T-helper 17 cell (primary cell): ENCODE data around the gene GAREM1. TPM values are rescaled to one million over a fixed set of nuclear protein-coding genes. Genes with fewer than 3 reads are reported as not detected.
"Not testable (repeated sequence)": the region's sequence is repeated elsewhere in the genome, so short reads cannot be mapped to it uniquely, and the experiment has no call there.

Experiments used
- ATAC-seq: fragments of 150-1000 bp; cut with Tn5 transposase; 2 replicates; pipeline ENCODE4 v1.10.0; 2021; ENCODE audit warnings: mild to moderate bottlenecking, moderate library complexity
- DNase-seq, 3 donors: peaks; one replicate each; pipeline versions ENCODE4 v3.0.0 to v3.0.0-alpha.2; 2020 to 2021
- H3K9me3 ChIP-seq: one replicate; pipeline ENCODE4 v1.7.0; 2013; ENCODE audit warnings: low read length, mild to moderate bottlenecking; ENCODE audit not compliant: control insufficient read depth, poor library complexity, severe bottlenecking
- H3K27ac Mint-ChIP-seq: one replicate; pipeline ENCODE4 v1.8.0; 2022; ENCODE audit warnings: mild to moderate bottlenecking, moderate library complexity, mixed read lengths
- H3K27me3 Mint-ChIP-seq: one replicate; pipeline ENCODE4 v1.8.0; 2022; ENCODE audit warnings: mixed read lengths
- H3K36me3 Mint-ChIP-seq: one replicate; pipeline ENCODE4 v1.8.0; 2022; ENCODE audit warnings: low read depth, mixed read lengths
- H3K4me1 Mint-ChIP-seq: one replicate; pipeline ENCODE4 v1.8.0; 2022; ENCODE audit warnings: mild to moderate bottlenecking, mixed read lengths
- H3K4me3 Mint-ChIP-seq: one replicate; pipeline ENCODE4 v1.8.0; 2022; ENCODE audit warnings: mild to moderate bottlenecking, moderate library complexity, mixed read lengths
- total RNA-seq, 4 donors: library from RNA in 2 of 4; stranded (reverse) in 2 of 4; gene quantifications; one replicate each; pipeline ENCODE4 v1.2.3 and lab custom pipeline; 2022 to 2026

The GAREM1 gene
- under 1 TPM; 0.10 to 0.13 TPM for total RNA-seq
- total RNA-seq (lab: John Stamatoyannopoulos, UW) = 0.08 to 0.23 reads per million in 2 donors

GRCh38 chr18:32470714-32471633, at the start of gene GAREM1:
GAREM1 (minus strand) TSS chr18:32470882; CDS start chr18:32470428, 454 bp downstream.
- Mint-ChIP-seq H3K27me3 (peaks cover 40% of the 10 kb centered on the region), H3K36me3 (peaks cover 2% of the 10 kb centered on the region), H3K4me3 (peak within 1 kb of the TSS; percentile 91), H3K4me1 (peaks cover 24% of the 10 kb centered on the region), H3K27ac (peak within 1 kb of the TSS; percentile 21)
- ATAC-seq = peak; percentile 93
- no peaks in the 10 kb centered on the region for H3K9me3 ChIP-seq
- peak; percentile 44 to 65 (median 63) for DNase-seq

GRCh38 chr18:32511147-32511546, 40.5 kb upstream of the GAREM1 start:
- DNase-seq (no peak), ATAC-seq (no peak)
- Mint-ChIP-seq H3K4me3 (no peak overlapping the region), H3K4me1 (no peaks in the 10 kb centered on the region), H3K27me3 (peaks cover 12% of the 10 kb centered on the region), H3K36me3 (no peaks in the 10 kb centered on the region), H3K27ac (no peak overlapping the region)
- no peaks in the 10 kb centered on the region for H3K9me3 ChIP-seq

- H3K36me3 Mint-ChIP-seq = no peaks in the 10 kb centered on the region
- H3K4me3 Mint-ChIP-seq = no peak overlapping the region
- H3K27ac Mint-ChIP-seq = no peak overlapping the region
- no peaks in the 10 kb centered on the region for H3K4me1 Mint-ChIP-seq
- DNase-seq (no peak), ATAC-seq (no peak)
- H3K27me3 Mint-ChIP-seq = peaks cover 5% of the 10 kb centered on the region
- no peaks in the 10 kb centered on the region for H3K9me3 ChIP-seq
Observed at GRCh38 chr18:32509111-32509510, 38.4 kb upstream of the GAREM1 start.

- Mint-ChIP-seq H3K4me1 (no peaks in the 10 kb centered on the region), H3K27ac (no peak overlapping the region)
- ATAC-seq = no peak
Observed at GRCh38 chr18:32507093-32507492, 36.4 kb upstream of the GAREM1 start.

GRCh38 chr18:32502014-32502413, 31.3 kb upstream of the GAREM1 start:
- no peak for ATAC-seq
- peaks cover 37% of the 10 kb centered on the region for H3K27me3 Mint-ChIP-seq
- DNase-seq = no peak
- H3K4me3 Mint-ChIP-seq = no peak overlapping the region
- no peaks in the 10 kb centered on the region for H3K9me3 ChIP-seq
- no peak overlapping the region for H3K27ac Mint-ChIP-seq
- no peaks in the 10 kb centered on the region for H3K36me3 Mint-ChIP-seq
- H3K4me1 Mint-ChIP-seq = no peaks in the 10 kb centered on the region

More at GRCh38 chr18:32507093-32507492, 36.4 kb upstream of the GAREM1 start:
- no peaks in the 10 kb centered on the region for H3K9me3 ChIP-seq
- H3K27me3 Mint-ChIP-seq = peaks cover 8% of the 10 kb centered on the region
- no peak for DNase-seq
- H3K36me3 Mint-ChIP-seq = no peaks in the 10 kb centered on the region
- H3K4me3 Mint-ChIP-seq = no peak overlapping the region

GRCh38 chr18:32501242-32501641, 30.6 kb upstream of the GAREM1 start:
- DNase-seq, H3K36me3 Mint-ChIP-seq, H3K27ac Mint-ChIP-seq: not testable (repeated sequence)

GRCh38 chr18:32483002-32483401, 12.3 kb upstream of the GAREM1 start:
- H3K9me3 ChIP-seq = no peaks in the 10 kb centered on the region
- Mint-ChIP-seq H3K4me1 (no peaks in the 10 kb centered on the region), H3K27me3 (peaks cover 29% of the 10 kb centered on the region), H3K27ac (no peak overlapping the region), H3K36me3 (no peaks in the 10 kb centered on the region), H3K4me3 (no peak overlapping the region)
- ATAC-seq (no peak), DNase-seq (no peak)

More at GRCh38 chr18:32501242-32501641, 30.6 kb upstream of the GAREM1 start:
- H3K4me3 Mint-ChIP-seq, H3K9me3 ChIP-seq, ATAC-seq, H3K4me1 Mint-ChIP-seq: not testable (repeated sequence)
- peaks cover 37% of the 10 kb centered on the region for H3K27me3 Mint-ChIP-seq

GRCh38 chr18:32482117-32482516, 11.4 kb upstream of the GAREM1 start:
- Mint-ChIP-seq H3K4me3 (no peak overlapping the region), H3K27me3 (peaks cover 24% of the 10 kb centered on the region), H3K4me1 (no peaks in the 10 kb centered on the region), H3K27ac (no peak overlapping the region), H3K36me3 (no peaks in the 10 kb centered on the region)
- no peaks in the 10 kb centered on the region for H3K9me3 ChIP-seq
- ATAC-seq = no peak
- DNase-seq = no peak

GRCh38 chr18:32480581-32480980, 9.9 kb upstream of the GAREM1 start:
- H3K4me1 Mint-ChIP-seq = no peaks in the 10 kb centered on the region
- no peak for ATAC-seq
- DNase-seq = no peak
- no peak overlapping the region for H3K4me3 Mint-ChIP-seq
- H3K9me3 ChIP-seq = no peaks in the 10 kb centered on the region
- peaks cover 27% of the 10 kb centered on the region for H3K27me3 Mint-ChIP-seq
- no peaks in the 10 kb centered on the region for H3K36me3 Mint-ChIP-seq
- no peak overlapping the region for H3K27ac Mint-ChIP-seq

- no peak for ATAC-seq
- Mint-ChIP-seq H3K27ac (no peak overlapping the region), H3K4me3 (no peak overlapping the region), H3K27me3 (peaks cover 19% of the 10 kb centered on the region), H3K36me3 (no peaks in the 10 kb centered on the region), H3K4me1 (no peaks in the 10 kb centered on the region)
- no peak for DNase-seq
- H3K9me3 ChIP-seq = no peaks in the 10 kb centered on the region
Observed at GRCh38 chr18:32478807-32479206, 8.1 kb upstream of the GAREM1 start.

GRCh38 chr18:32478317-32478716, 7.6 kb upstream of the GAREM1 start:
- DNase-seq (no peak), ATAC-seq (no peak)
- no peaks in the 10 kb centered on the region for H3K9me3 ChIP-seq
- no peak overlapping the region for H3K27ac Mint-ChIP-seq
- H3K4me3 Mint-ChIP-seq = no peak overlapping the region
- no peaks in the 10 kb centered on the region for H3K36me3 Mint-ChIP-seq
- peaks cover 19% of the 10 kb centered on the region for H3K27me3 Mint-ChIP-seq
- no peaks in the 10 kb centered on the region for H3K4me1 Mint-ChIP-seq

GRCh38 chr18:32476106-32476505, 5.4 kb upstream of the GAREM1 start:
- ATAC-seq (no peak), DNase-seq (no peak)
- Mint-ChIP-seq H3K36me3 (peaks cover 2% of the 10 kb centered on the region), H3K27me3 (peaks cover 23% of the 10 kb centered on the region), H3K4me3 (no peak overlapping the region), H3K27ac (no peak overlapping the region), H3K4me1 (peaks cover 7% of the 10 kb centered on the region)
- H3K9me3 ChIP-seq = no peaks in the 10 kb centered on the region

GRCh38 chr18:32475069-32475468, 4.4 kb upstream of the GAREM1 start:
- H3K4me1 Mint-ChIP-seq, H3K4me3 Mint-ChIP-seq, H3K36me3 Mint-ChIP-seq, H3K9me3 ChIP-seq, ATAC-seq, H3K27ac Mint-ChIP-seq, DNase-seq: not testable (repeated sequence)
- peaks cover 21% of the 10 kb centered on the region for H3K27me3 Mint-ChIP-seq

GRCh38 chr18:32473325-32473724, 2.6 kb upstream of the GAREM1 start:
- Mint-ChIP-seq H3K4me3 (no peak overlapping the region), H3K4me1 (peaks cover 23% of the 10 kb centered on the region), H3K27me3 (peaks cover 32% of the 10 kb centered on the region), H3K27ac (no peak overlapping the region), H3K36me3 (peaks cover 2% of the 10 kb centered on the region)
- no peaks in the 10 kb centered on the region for H3K9me3 ChIP-seq
- ATAC-seq = no peak
- no peak for DNase-seq
